ENCODE data around the gene PTOV1. TPM values are rescaled to one million over a fixed set of nuclear protein-coding genes. Genes with fewer than 3 reads are reported as not detected.

Gene PTOV1
- total RNA-seq, 5 donors from 2014 or later (not counting 1 experiment from before 2014, with no cell fraction given): 149 to 165 (median 156) TPM

GRCh38 chr19:49849433-49850220 lies 1.3 kb upstream of the PTOV1 start:
- ChIA-PET CTCF (no interaction called here), POLR2A (interaction anchor here (0.6 to 1.3 kb wide), 3 partner anchors 20 to 32 kb away, joined by 3 to 6 read pairs (median 4); partner anchors contain the start of gene MED25 (in 2 of the 2))
- H3K27ac ChIP-seq (ENCODE audit: low read length): no peak overlapping the region
- ATAC-seq (replicated peaks in 1 of 4) (no peak), DNase-seq (no peak)
- no peak overlapping the region for H3K4me3 ChIP-seq (ENCODE audit: control insufficient read depth in 1 of 2, extremely low read depth in 1 of 2, low read length in 1 of 2)
- Mint-ChIP-seq H3K4me3 (peak overlapping the region; percentile 86 to 91 (median 88)), H3K4me1 (peaks cover 32 to 44% (median 40%) of the 10 kb centered on the region in 3 donors), H3K27ac (peak overlapping the region; percentile 91 to 96), H3K27me3 (no peaks in the 10 kb centered on the region), H3K36me3 (peaks cover 4% of the 10 kb centered on the region), H3K9me3 (peaks cover 0 to 5% (median 5%) of the 10 kb centered on the region in 3 donors)
- peaks cover 10 to 37% of the 10 kb centered on the region in 2 experiments for H3K4me1 ChIP-seq (ENCODE audit: control insufficient read depth in 1 of 2, extremely low read depth in 1 of 2, insufficient read depth in 2 of 2, low read length in 2 of 2)
- H3K9me3 ChIP-seq: no peaks in the 10 kb centered on the region
- no peaks in the 10 kb centered on the region for H3K27me3 ChIP-seq (replicated peaks in 1 of 2; ENCODE audit: control insufficient read depth in 2 of 2, extremely low read depth in 1 of 2, insufficient read depth in 2 of 2, low read length in 1 of 2)
- H3K36me3 ChIP-seq (ENCODE audit: control insufficient read depth in 2 of 2, extremely low read depth in 1 of 2, insufficient read depth in 1 of 2, low read length in 1 of 2): peaks cover 0 to 5% of the 10 kb centered on the region in 2 donors
- 92% methylated on average over 15 of the region's 15 CpGs for WGBS (ENCODE audit: insufficient coverage)

DNA sequence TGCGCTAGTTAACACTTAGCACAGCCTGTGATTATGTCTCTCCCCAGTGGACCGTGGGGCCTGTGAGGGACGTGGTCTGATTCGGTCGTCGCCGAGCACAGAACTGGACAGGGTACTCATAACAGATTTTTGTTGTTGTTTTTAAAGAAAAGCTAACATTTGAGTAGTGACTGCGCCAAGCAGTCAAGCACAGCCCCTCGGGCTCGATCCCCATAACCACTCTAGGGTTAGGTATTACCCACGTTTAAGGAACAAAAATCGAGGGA lies 805 bp upstream of the PTOV1 start:
- Histone ChIP-seq H3K4me1 (ENCODE audit: control insufficient read depth in 1 of 2, extremely low read depth in 1 of 2, insufficient read depth in 2 of 2, low read length in 2 of 2) (peaks cover 10 to 37% of the 10 kb centered on the region in 2 experiments), H3K9me3 (no peaks in the 10 kb centered on the region), H3K27ac (ENCODE audit: low read length) (peak overlapping the region; percentile 99), H3K27me3 (replicated peaks in 1 of 2; ENCODE audit: control insufficient read depth in 2 of 2, extremely low read depth in 1 of 2, insufficient read depth in 2 of 2, low read length in 1 of 2) (no peaks in the 10 kb centered on the region), H3K36me3 (ENCODE audit: control insufficient read depth in 2 of 2, extremely low read depth in 1 of 2, insufficient read depth in 1 of 2, low read length in 1 of 2) (peaks cover 2 to 5% of the 10 kb centered on the region in 2 donors), H3K4me3 (ENCODE audit: control insufficient read depth in 1 of 2, extremely low read depth in 1 of 2, low read length in 1 of 2) (peak overlapping the region; percentile 78 to 99)
- ATAC-seq (replicated peaks in 1 of 4): no peak
- no peaks in the 10 kb centered on the region for H3K27me3 Mint-ChIP-seq
- peak overlapping the region; percentile 91 to 96 for H3K27ac Mint-ChIP-seq
- DNase-seq: no peak
- peak overlapping the region; percentile 86 to 91 (median 88) for H3K4me3 Mint-ChIP-seq
- ChIA-PET CTCF (interaction anchor here in 1 of 2 donors (0.6 to 1.1 kb wide), 4 partner anchors 19 to 857 kb away, joined by 3 to 4 read pairs (median 4); partner anchors contain the start of genes FUZ, GYS1 and RUVBL2), POLR2A (interaction anchor here (1.0 to 1.3 kb wide), 3 partner anchors 19 to 32 kb away, joined by 3 to 6 read pairs (median 4); partner anchors contain the start of gene MED25 (in 1 of the 2))
- H3K9me3 Mint-ChIP-seq: peaks cover 0 to 5% (median 5%) of the 10 kb centered on the region in 3 donors
- WGBS (ENCODE audit: insufficient coverage): 68% methylated on average over 8 of the region's 12 CpGs
- H3K36me3 Mint-ChIP-seq: peaks cover 4% of the 10 kb centered on the region
- peaks cover 32 to 44% (median 40%) of the 10 kb centered on the region in 3 donors for H3K4me1 Mint-ChIP-seq

GRCh38 chr19:49851456-49852259 lies 699 bp downstream of the PTOV1 start:
- H3K27me3 Mint-ChIP-seq: no peaks in the 10 kb centered on the region
- DNase-seq (peak in 14 of 35 experiments; percentile 11 to 49 (median 28)), ATAC-seq (replicated peaks in 1 of 4) (peak; percentile 12 to 34 (median 25))
- under 1% methylated on average over 47 of the region's 78 CpGs for WGBS (ENCODE audit: insufficient coverage)
- H3K4me3 Mint-ChIP-seq: peak overlapping the region; percentile 77 to 86 (median 85)
- Histone ChIP-seq H3K27ac (ENCODE audit: low read length) (no peak overlapping the region), H3K9me3 (no peaks in the 10 kb centered on the region), H3K4me3 (ENCODE audit: control insufficient read depth in 1 of 2, extremely low read depth in 1 of 2, low read length in 1 of 2) (peak overlapping the region; percentile 62 to 79), H3K36me3 (ENCODE audit: control insufficient read depth in 2 of 2, extremely low read depth in 1 of 2, insufficient read depth in 1 of 2, low read length in 1 of 2) (peaks cover 6 to 11% of the 10 kb centered on the region in 2 donors), H3K27me3 (replicated peaks in 1 of 2; ENCODE audit: control insufficient read depth in 2 of 2, extremely low read depth in 1 of 2, insufficient read depth in 2 of 2, low read length in 1 of 2) (no peaks in the 10 kb centered on the region), H3K4me1 (ENCODE audit: control insufficient read depth in 1 of 2, extremely low read depth in 1 of 2, insufficient read depth in 2 of 2, low read length in 2 of 2) (peaks cover 10 to 37% of the 10 kb centered on the region in 2 experiments)
- H3K36me3 Mint-ChIP-seq: peaks cover 4% of the 10 kb centered on the region
- H3K27ac Mint-ChIP-seq: peak overlapping the region; percentile 79 to 80
- H3K4me1 Mint-ChIP-seq: peaks cover 32 to 44% (median 42%) of the 10 kb centered on the region in 3 donors
- ChIA-PET POLR2A (interaction anchor here in 1 of 2 donors (0.6 kb wide), 1 partner anchor 44 kb away, joined by 3 read pairs; no protein-coding TSS in a partner anchor), CTCF (no interaction called here)
- H3K9me3 Mint-ChIP-seq: peaks cover 0 to 5% (median 5%) of the 10 kb centered on the region in 3 donors

DNA sequence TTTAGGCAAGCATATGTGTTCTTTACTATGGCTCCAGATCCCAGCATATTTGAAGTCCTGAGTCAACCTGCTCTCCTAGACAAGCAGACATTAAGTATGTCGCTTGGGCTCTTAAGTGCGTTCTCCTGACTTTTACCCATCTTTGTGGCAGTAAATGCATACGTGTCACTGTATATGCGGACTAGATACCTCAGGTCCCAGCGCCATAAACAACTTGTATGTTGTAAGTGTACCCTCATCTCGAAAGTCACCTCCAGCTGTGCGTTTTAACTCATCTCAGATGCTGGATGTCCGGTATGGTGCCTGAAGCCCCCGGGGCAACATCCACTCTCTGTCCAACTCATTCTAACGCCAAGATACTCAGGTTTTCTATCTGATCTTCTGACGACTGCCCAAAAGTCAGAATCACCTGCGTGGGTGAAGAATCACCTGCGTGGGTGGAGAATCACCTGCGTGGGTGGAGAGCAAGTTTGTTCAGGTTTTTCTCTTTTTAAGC lies 1.7 kb downstream of the PTOV1 start:
- Histone ChIP-seq H3K36me3 (ENCODE audit: control insufficient read depth in 2 of 2, extremely low read depth in 1 of 2, insufficient read depth in 1 of 2, low read length in 1 of 2) (peaks cover 11 to 20% of the 10 kb centered on the region in 2 donors), H3K27ac (ENCODE audit: low read length) (no peak overlapping the region), H3K4me1 (ENCODE audit: control insufficient read depth in 1 of 2, extremely low read depth in 1 of 2, insufficient read depth in 2 of 2, low read length in 2 of 2) (peaks cover 10 to 37% of the 10 kb centered on the region in 2 experiments), H3K9me3 (no peaks in the 10 kb centered on the region), H3K4me3 (ENCODE audit: control insufficient read depth in 1 of 2, extremely low read depth in 1 of 2, low read length in 1 of 2) (peak overlapping the region in 1 of 2 donors; percentile 79), H3K27me3 (replicated peaks in 1 of 2; ENCODE audit: control insufficient read depth in 2 of 2, extremely low read depth in 1 of 2, insufficient read depth in 2 of 2, low read length in 1 of 2) (no peaks in the 10 kb centered on the region)
- ChIA-PET POLR2A (no interaction called here), CTCF (interaction anchor here in 1 of 2 donors (0.7 kb wide), 1 partner anchor 18 kb away, joined by 5 read pairs; no protein-coding TSS in a partner anchor)
- 78% methylated on average over 7 of the region's 14 CpGs for WGBS (ENCODE audit: insufficient coverage)
- Mint-ChIP-seq H3K27ac (peak overlapping the region; percentile 79 to 80), H3K27me3 (no peaks in the 10 kb centered on the region), H3K9me3 (peaks cover 0 to 5% (median 5%) of the 10 kb centered on the region in 3 donors), H3K4me3 (peak overlapping the region; percentile 77 to 86 (median 85)), H3K36me3 (peaks cover 4% of the 10 kb centered on the region), H3K4me1 (peaks cover 32 to 42% (median 41%) of the 10 kb centered on the region in 3 donors)
- ATAC-seq (replicated peaks in 1 of 4) (no peak), DNase-seq (no peak)

- H3K36me3 ChIP-seq (ENCODE audit: control insufficient read depth in 2 of 2, extremely low read depth in 1 of 2, insufficient read depth in 1 of 2, low read length in 1 of 2): peaks cover 19 to 24% of the 10 kb centered on the region in 2 donors
- no peaks in the 10 kb centered on the region for H3K27me3 ChIP-seq (replicated peaks in 1 of 2; ENCODE audit: control insufficient read depth in 2 of 2, extremely low read depth in 1 of 2, insufficient read depth in 2 of 2, low read length in 1 of 2)
- H3K36me3 Mint-ChIP-seq: peaks cover 6% of the 10 kb centered on the region
- H3K4me3 ChIP-seq (ENCODE audit: control insufficient read depth in 1 of 2, extremely low read depth in 1 of 2, low read length in 1 of 2): no peak overlapping the region
- ATAC-seq (replicated peaks in 1 of 4) (no peak), DNase-seq (no peak)
- ChIA-PET POLR2A (interaction anchor here in 1 of 2 donors (0.7 kb wide), 1 partner anchor 16 kb away, joined by 6 read pairs; no protein-coding TSS in a partner anchor), CTCF (no interaction called here)
- H3K4me1 ChIP-seq (ENCODE audit: control insufficient read depth in 1 of 2, extremely low read depth in 1 of 2, insufficient read depth in 2 of 2, low read length in 2 of 2): peaks cover 10 to 30% of the 10 kb centered on the region in 2 experiments
- H3K9me3 Mint-ChIP-seq: peaks cover 0 to 4% (median 4%) of the 10 kb centered on the region in 3 donors
- no peak overlapping the region for H3K27ac ChIP-seq (ENCODE audit: low read length)
- H3K9me3 ChIP-seq: no peaks in the 10 kb centered on the region
- no peaks in the 10 kb centered on the region for H3K27me3 Mint-ChIP-seq
- H3K4me1 Mint-ChIP-seq: peaks cover 22 to 31% (median 31%) of the 10 kb centered on the region in 3 donors
- WGBS (ENCODE audit: insufficient coverage): 91% methylated on average over 6 of the region's 10 CpGs
- peak overlapping the region in 1 of 2 donors; percentile 66 for H3K27ac Mint-ChIP-seq
- peak overlapping the region; percentile 50 to 86 (median 55) for H3K4me3 Mint-ChIP-seq
These were observed 3.0 kb downstream of the PTOV1 start for GRCh38 chr19:49853852-49854377.

All from T-cell (primary cell).